HG02852 (cell line): Measurements from ENCODE around the gene AQP6.

ENCODE experiments used
- ATAC-seq: cut with Tn5 transposase; IDR thresholded peaks from one replicate; pipeline ENCODE4 v1.9.1; 2021; ENCODE audit warnings: mild to moderate bottlenecking, moderate library complexity; ENCODE audit not compliant: unreplicated experiment

The AQP6 gene, protein sequence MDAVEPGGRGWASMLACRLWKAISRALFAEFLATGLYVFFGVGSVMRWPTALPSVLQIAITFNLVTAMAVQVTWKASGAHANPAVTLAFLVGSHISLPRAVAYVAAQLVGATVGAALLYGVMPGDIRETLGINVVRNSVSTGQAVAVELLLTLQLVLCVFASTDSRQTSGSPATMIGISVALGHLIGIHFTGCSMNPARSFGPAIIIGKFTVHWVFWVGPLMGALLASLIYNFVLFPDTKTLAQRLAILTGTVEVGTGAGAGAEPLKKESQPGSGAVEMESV

DNA sequence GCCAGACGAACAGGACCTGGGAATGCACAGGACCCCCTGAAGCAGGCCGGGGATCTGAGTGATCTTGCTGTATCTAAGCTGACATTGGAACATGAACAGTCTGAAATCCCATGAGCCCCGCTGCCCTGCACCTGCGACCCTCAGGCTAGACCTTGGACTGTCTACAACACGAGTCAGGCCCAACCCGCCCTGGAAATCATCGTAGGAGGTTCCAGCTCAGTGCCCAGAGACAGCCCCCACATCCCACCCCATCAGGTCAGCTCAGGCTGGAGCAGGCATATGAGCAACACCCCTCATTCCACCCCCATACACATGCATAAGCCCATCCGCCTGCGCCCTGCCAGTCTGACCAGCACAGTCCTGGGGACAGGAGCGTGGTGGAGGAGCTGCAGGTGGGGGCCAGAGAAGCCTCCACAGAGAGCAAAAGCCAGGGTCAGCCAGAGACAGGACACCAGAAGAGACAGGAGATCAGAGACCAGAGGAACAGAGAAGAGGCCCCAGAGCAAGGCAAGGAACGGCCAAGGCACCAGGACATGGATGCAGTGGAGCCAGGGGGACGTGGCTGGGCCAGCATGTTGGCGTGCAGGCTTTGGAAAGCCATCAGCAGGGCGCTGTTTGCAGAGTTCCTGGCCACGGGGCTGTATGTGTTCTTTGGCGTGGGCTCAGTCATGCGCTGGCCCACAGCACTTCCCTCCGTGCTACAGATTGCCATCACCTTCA lies at the start of gene AQP6:
Gene AQP6, plus strand, starts transcription at position 307 of the 720 bp plus-strand sequence. Its CDS starts 227 bp downstream, at position 534.
- ATAC-seq = no peak

DNA sequence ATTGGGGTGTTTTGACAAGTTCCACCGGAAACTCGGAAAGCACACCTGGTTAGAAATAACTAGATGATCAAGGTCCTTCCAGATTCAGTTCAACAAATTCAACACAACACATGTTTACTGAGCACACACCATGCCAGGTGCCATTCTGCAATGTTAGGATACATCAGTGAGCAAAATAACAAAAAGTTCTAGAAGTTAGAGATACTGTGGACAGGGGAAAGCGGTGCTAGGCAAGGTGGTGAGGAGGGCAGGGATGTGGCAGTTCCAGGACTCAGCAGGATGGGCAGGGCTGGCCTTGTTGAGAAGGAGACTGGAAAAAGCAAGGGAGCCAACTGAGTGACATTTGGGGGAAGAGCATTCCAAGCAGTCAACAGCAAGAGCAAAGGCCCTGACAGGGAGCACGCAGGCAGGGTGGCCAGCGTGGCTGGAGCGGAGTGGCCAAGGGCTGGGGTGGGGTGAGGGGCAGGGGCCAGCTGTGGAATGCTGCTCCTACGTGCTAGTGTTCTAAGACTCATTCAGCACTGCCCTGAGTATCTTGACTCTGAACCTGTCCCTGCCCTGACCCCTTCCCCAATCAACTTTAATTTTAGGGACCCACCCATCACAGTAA lies 49.6 kb upstream of the AQP6 start:
- no peak for ATAC-seq

DNA sequence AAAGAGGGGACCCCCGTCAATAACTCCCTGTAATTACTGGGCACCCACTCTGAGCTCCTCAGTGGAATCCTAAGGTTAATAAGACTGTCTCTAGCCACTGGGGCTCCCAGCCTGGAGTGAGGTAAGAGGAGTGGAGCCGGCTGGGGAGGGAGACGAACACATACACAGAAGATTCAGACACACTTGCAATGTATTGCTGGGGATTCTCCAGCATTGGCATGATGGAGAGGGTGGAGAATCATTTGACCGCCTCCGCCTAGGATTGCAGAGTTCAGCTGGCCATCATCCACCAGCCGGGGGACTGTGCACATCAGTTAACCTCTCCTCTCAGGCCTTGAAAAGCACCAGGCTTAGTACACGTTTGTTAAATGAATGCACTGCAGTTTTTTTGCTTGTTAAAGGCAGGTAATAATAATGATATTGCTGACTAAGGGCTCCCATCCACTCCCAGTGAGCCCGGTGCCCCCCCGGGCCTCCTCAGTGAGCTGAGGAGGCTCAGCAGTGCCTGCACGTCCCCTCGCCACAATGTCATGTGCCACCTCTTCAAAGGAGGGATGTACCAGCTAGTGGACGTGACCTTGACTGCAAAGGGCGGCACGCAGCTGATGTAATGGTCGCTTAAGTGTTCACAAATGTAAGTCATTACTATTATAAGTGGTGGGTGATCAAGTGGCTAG lies 48.7 kb upstream of the AQP6 start:
- ATAC-seq = no peak

DNA sequence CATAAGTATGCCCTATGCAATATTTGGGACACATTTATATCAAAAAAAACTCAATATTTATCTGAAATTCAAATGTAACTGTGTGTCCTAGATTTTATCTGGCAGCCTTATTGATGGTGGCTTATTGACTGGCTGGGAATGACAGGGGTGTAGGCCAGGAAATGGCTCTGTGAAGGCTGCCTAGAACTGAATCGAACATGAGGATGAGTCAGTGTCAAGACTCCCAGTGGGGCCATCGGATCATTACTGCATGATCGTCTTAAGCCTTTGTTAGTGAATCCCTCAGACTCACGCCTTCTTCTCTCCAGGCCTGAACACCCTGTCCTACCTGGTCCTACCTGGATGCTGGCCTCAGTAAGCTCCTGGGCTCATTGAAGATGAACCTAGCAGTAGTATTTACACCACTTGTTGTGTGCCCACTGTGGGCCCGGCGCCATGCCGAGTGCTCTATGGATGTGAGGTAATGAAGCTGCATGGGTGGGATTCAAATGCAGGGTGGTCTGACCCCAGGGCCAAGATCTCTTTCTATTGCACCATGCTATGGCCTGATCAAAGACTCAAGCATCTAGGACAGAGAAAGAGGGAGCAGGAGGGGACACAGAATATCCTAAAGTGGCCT lies 48.0 kb upstream of the AQP6 start:
- no peak for ATAC-seq

DNA sequence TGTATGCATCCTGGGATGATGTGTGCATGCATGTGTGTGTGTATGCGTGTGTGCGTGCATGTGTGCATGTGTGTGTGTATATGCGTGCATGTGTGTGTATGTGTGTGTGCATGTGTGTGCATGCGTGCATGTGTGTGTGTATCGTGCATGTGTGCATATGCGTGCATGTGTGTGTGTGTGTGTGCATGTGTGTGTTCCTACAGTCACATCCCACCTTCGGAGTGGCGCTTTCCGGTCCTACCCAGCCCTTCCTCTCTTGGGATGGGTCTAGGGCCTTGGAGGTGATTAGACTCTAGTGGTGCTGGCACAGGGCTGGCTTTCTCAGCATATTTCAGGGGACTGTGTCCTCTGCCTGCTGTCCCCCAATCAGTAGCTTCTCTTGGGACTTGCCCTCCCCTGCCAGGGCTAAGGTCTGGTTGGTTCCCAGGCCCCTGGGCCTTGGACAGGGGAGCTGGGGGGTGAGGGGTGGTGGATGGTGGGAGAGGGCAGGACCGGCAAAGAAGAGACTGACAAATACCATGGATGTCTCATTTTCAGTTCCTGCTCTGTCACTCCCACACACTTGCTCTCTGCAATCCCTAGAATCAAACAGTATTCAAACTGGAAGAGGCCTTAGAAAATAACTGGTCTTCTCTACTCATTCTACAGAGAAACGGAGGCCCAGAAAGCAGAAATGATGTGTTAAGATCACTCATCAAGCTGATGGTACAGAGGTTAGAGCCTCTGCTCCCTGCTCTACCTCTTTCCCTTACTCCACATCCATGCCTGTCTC lies 47.1 kb upstream of the AQP6 start:
- no peak for ATAC-seq

DNA sequence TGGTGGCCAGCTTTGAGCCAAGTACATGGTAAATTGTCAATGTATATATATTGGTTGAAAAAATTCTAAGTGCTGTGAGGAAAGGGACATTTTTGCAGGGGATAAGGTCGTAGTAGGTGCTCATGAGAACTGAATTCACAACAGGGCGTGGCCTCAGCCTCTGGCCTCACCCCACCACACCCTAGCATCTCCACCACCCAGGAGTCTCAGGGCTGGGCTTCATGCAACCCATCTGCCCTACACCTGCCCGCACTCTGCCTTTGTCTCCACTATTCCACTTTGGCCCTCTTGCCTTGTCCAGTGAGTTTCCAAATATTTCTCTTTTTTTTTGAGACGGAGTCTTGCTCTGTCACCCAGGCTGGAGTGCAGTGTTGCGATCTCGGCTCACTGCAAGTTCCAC lies 44.3 kb upstream of the AQP6 start:
- no peak for ATAC-seq

DNA sequence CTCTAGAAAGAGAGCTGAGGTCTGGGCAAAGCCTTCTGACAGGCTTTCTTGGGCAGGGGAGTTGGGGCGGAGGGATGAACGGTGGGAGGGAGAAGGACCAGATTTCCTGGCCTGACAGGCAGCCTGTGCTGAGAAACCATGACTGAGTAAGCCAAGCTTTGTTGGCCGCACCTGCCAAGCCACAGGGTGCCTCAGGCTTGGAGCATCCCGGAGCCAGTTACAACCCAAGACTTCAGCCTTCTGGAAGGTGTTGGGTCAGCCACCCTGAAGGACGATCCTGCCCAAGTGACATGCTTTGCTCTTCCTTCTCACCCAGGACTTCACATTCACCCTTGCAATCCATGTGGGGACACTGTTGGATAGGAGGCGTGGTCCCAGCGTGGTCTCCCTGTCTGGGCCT lies 43.2 kb upstream of the AQP6 start:
- ATAC-seq = no peak

DNA sequence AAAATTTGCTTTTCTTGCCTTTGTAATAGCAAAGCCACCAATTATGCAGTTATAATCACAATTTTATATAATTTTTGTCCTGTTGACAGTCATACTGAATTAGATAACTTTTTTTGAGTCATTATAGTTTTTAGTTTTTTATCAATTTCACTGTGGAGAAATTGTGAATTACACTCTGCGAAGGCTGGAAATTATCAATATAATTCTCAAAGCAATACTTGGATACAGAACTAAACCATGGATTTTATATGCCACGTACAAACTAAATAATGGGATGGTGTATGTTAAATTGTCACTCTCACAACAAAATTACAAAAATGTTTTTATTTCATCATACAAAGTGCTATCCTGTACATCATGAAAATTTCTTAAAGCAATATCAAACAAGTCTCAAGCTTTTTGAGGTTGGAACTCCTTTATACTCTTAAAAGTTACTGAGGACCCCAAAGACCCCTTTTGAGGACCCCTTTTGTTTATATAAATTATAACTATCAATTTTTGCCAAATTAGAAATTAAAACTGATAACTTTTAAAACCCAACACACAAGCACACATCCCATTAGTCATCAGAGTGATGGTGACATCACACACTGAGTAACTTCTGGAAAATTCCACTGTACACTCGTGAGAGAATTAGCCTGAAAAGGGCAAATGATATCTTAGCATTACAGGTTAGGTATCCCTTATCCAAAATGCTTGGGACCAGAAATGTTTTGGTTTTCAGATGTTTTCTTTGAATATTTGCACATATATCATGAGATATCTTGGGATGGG lies 42.0 kb upstream of the AQP6 start:
- no peak for ATAC-seq

DNA sequence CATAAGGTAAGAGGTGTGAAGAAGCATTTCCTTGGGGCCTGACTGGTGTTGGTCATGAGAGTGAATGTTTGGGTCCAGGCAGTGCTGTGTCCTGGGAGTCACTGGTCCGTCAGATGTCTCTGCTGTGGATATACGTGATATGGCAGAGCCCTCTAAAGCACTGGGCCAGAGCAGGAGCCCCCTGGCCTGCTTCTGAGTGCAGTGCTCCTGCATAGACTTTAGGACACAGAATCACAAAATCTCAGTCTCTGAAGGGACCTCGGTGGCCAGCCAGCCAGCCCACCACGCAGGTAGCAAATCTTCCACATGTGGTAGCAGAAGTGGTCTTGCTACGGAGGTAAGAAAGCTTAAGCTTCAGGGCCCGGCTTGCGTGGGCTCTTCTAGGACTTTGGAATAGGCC lies 40.7 kb upstream of the AQP6 start:
- no peak for ATAC-seq

DNA sequence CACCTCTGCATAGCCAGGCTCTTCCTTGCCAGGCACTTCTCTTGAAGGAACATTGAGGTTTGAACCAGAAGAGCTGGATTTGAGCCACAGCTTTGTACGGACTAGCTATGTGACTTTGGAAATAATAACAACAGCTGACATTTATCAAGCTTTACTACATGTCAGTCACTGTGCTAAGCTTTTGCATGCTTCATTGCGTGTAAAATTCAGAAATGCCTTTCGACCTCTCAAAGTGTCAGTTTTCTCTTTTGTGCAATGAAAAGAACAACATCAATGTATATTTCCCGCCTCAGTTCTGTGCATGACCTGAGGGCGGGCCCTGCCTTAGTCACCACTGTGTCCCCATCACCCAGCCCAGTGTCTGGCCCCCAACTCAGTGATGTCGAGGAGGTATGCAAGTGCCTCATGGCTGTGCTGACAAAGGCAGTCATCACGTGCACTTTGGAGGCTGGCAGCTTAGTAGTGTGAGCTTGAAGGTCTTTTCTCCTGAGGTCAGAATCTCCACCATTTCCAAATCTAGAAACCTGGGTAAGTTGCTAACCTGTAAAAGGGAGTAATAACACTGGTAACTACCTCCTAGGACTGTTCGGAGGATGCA lies 40.1 kb upstream of the AQP6 start:
- ATAC-seq = no peak

DNA sequence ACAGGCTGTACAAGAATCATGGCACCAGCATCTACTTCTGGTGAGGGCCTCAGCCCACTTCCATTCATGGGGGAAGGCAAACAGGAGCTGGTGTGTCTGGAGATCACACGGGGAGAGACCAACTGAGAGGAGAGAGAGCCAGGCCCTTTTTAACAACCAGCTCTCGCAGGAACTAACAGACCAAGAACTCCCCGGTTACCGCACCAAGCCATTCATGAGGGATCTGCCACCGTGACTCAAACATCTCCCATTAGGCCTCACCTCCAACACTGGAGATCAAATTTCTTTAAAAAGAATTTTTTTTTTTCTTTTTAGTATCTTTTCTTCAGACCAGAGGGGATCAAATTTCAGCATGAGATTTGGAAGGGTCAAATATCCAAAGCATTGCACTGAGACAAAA lies 39.0 kb upstream of the AQP6 start:
- ATAC-seq = no peak

DNA sequence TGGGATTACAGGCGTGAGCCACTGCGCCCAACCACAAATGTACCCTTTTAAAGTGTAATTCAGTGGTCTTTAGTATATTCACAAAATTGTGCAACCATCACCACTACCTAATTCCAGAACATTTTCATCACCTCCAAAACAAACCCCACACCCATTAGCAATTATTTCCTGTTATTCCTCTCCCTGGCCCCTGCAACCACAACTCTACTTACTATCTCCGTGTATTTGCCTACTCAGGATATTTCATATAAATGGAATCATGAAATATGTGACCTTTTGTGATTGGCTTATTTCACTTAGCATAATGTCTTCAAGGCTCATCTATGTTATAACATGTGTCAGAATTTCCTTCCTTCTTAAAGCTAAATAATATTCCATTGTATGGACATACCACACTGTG lies 38.2 kb upstream of the AQP6 start:
- ATAC-seq = no peak

DNA sequence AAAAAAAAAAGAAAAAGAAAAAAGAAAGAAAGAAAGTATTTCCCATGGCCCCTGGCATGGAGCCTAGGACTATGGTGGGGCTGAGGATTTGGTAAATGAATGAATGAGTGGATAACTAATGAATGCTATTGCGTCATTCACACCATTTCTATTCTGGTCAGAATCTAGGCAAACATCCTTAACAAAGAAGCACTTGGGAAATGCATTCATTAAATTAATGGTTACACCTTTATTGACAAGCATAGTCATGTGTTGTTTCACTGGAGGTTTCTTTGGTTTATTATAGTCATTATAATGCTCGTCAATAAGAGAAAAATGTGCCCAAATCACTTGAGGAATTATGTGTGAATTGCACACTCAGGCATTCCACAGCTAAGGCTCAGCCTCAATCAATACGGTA lies 35.8 kb upstream of the AQP6 start:
- no peak for ATAC-seq

DNA sequence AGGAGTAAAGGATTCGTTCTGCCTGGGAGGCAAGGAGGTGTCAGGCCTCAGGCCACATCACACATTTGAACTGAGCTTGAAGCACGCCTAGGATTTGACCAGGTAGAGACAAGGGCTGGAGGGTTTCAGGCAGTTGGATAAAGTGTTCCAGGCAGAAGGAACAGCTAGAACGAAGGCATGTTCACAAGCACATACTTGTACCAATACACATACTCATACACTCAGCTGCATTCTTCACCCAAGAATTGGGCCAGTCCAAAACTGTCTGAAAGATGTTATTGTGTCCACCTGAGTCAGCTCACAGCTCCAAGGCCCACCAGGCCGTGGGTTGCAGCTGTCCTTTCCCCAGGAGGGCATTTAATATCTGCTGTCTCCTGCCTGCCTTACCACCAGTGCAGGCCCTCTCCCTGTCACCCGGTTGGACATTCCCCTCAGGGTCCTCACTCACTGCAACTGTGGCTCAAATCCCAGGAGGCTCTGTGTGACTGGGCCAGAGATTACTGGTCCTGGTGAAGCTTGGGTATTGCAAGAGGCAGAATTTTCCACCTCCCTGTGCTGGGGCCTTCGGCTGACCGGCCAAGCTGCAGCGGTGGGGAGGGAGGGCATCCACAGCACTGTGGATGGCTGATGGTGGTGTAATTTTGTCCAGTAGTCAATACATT lies 35.0 kb upstream of the AQP6 start:
- ATAC-seq = no peak

DNA sequence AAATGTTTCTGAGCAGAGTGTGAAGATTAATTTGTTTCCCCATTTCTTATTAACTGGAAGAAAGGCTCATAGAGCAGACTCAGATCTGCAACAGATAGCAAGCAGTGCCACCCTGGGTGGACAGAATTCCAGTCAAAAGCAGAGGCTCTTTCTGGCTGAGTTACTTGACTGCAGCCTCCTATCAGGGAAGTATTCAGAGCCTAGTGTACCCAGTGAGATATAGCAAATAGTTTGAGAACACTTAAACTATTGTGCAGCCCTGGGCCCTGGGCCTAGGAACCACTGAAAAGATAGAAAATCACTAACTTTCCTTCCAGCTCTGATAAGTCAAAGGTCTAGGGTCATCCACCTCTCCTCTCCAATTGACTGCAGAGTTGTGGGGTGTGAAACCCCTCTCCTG lies 33.4 kb upstream of the AQP6 start:
- ATAC-seq = no peak

DNA sequence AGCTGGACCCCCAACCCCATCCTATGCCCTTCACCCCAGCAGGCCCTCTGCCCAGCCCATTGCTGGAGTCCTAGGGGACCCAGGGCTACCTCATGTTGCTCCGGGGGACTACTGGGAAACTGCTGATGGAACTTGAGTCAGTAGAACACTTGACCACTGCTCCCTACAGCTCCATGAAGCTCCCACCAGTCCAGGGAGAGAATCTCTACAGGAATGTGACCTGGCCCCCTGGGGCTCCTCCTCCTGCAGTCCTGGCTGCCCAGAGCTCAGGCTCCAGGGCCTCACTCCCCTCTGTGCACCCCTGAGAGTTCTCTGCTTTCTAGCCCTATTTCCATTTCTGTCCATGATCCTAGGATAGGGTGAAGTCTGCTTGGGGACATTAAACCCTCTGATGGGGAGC lies 33.0 kb upstream of the AQP6 start:
- no peak for ATAC-seq

DNA sequence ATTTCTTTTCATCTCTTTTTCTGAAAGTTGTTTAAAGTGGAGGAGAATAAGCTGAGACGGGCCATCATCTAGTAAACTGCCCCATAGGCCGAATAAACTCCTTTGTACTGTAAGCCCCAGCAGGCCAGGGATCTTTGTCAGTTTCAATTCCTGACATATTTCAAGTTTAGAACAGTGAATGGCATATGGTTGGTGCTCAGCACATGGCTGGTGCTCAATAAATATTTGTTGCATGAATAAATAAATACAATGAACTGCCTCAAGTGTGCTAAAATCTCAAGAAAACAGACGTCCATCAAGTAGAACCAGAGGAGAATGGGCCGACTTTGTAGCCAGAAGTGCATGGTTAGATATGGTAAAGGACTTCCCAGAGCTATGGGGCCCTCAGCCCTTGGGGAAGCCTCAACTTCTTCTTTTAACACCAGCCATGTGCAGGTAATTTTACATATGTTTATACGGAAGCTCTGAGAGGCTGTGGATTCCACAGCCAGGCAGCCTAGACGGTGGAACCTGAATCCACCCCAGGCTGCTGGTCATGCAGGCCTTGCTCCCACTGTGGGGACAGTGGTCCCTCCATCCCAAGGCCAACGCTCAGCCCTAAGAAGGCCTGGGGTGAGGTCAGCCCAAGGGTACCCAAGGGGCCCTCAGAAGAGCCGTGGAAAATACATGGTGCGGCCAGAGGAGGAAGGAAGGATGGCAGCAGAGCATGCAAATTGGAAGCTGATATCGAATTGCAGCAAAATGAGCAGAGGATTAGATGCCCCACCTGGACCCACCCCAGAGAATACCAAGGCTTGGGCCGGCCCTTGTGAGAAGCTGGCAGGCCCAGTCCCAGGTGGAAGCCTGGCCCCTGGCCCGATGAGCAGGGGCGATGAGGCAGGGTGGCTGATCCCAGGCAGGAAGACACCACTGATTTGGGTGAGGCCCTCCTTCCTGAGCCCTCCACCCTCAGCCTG lies 30.9 kb upstream of the AQP6 start:
- ATAC-seq = no peak

DNA sequence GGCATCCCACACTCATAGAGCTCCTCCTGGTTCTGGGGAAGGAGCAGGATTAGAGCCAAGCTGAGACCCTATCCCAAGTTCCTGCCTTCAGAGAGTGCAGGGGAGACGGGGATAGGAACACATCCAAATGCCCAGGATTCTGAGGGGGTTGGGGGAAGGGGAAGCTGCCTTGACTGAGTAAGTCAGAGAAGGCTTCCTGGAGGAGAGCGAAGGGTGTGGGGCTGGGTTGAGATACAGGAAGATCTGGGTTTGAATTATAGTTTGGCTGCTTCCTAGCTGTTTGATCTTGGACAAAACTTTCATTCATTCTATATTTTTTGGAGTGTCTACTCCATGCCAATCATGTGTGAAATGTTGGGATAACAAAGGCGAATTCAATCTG lies 30.2 kb upstream of the AQP6 start:
- no peak for ATAC-seq
